ENCODE data around the gene BEGAIN. TPM values are rescaled to one million over a fixed set of nuclear protein-coding genes. Genes with fewer than 3 reads are reported as not detected.

Gene BEGAIN
- total and polyA plus RNA-seq, 2 of the 8 experiments (the other 6 are each of a cell fraction or from before 2014, with no cell fraction given) = 2.9 to 3.0 TPM

DNA sequence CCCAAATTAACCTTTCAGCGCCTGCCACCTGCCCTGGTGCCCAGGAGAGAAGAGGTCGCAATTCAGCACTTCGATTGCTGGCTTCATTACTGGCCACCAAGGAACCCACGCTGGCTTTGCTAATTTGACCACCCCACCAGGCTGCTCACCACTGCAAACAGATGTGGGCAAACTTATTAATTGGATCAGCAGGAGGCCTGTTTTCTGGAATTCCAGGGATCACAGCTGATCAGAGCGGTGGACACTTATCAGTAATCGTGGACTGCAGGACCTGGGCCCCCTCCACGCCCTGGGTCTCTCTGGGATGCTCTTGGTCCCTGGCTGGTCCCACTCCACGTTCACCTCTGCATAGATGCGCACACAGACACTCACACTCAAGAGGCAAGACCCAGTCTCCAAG, 27.8 kb downstream of the BEGAIN start (continued):
- TF ChIP-seq, protein P1, sequence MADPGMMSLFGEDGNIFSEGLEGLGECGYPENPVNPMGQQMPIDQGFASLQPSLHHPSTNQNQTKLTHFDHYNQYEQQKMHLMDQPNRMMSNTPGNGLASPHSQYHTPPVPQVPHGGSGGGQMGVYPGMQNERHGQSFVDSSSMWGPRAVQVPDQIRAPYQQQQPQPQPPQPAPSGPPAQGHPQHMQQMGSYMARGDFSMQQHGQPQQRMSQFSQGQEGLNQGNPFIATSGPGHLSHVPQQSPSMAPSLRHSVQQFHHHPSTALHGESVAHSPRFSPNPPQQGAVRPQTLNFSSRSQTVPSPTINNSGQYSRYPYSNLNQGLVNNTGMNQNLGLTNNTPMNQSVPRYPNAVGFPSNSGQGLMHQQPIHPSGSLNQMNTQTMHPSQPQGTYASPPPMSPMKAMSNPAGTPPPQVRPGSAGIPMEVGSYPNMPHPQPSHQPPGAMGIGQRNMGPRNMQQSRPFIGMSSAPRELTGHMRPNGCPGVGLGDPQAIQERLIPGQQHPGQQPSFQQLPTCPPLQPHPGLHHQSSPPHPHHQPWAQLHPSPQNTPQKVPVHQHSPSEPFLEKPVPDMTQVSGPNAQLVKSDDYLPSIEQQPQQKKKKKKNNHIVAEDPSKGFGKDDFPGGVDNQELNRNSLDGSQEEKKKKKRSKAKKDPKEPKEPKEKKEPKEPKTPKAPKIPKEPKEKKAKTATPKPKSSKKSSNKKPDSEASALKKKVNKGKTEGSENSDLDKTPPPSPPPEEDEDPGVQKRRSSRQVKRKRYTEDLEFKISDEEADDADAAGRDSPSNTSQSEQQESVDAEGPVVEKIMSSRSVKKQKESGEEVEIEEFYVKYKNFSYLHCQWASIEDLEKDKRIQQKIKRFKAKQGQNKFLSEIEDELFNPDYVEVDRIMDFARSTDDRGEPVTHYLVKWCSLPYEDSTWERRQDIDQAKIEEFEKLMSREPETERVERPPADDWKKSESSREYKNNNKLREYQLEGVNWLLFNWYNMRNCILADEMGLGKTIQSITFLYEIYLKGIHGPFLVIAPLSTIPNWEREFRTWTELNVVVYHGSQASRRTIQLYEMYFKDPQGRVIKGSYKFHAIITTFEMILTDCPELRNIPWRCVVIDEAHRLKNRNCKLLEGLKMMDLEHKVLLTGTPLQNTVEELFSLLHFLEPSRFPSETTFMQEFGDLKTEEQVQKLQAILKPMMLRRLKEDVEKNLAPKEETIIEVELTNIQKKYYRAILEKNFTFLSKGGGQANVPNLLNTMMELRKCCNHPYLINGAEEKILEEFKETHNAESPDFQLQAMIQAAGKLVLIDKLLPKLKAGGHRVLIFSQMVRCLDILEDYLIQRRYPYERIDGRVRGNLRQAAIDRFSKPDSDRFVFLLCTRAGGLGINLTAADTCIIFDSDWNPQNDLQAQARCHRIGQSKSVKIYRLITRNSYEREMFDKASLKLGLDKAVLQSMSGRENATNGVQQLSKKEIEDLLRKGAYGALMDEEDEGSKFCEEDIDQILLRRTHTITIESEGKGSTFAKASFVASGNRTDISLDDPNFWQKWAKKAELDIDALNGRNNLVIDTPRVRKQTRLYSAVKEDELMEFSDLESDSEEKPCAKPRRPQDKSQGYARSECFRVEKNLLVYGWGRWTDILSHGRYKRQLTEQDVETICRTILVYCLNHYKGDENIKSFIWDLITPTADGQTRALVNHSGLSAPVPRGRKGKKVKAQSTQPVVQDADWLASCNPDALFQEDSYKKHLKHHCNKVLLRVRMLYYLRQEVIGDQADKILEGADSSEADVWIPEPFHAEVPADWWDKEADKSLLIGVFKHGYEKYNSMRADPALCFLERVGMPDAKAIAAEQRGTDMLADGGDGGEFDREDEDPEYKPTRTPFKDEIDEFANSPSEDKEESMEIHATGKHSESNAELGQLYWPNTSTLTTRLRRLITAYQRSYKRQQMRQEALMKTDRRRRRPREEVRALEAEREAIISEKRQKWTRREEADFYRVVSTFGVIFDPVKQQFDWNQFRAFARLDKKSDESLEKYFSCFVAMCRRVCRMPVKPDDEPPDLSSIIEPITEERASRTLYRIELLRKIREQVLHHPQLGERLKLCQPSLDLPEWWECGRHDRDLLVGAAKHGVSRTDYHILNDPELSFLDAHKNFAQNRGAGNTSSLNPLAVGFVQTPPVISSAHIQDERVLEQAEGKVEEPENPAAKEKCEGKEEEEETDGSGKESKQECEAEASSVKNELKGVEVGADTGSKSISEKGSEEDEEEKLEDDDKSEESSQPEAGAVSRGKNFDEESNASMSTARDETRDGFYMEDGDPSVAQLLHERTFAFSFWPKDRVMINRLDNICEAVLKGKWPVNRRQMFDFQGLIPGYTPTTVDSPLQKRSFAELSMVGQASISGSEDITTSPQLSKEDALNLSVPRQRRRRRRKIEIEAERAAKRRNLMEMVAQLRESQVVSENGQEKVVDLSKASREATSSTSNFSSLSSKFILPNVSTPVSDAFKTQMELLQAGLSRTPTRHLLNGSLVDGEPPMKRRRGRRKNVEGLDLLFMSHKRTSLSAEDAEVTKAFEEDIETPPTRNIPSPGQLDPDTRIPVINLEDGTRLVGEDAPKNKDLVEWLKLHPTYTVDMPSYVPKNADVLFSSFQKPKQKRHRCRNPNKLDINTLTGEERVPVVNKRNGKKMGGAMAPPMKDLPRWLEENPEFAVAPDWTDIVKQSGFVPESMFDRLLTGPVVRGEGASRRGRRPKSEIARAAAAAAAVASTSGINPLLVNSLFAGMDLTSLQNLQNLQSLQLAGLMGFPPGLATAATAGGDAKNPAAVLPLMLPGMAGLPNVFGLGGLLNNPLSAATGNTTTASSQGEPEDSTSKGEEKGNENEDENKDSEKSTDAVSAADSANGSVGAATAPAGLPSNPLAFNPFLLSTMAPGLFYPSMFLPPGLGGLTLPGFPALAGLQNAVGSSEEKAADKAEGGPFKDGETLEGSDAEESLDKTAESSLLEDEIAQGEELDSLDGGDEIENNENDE (IDR thresholded peaks at IDR 0.05; ENCODE audit: insufficient replicate concordance, low read length) = no peak
- TF ChIP-seq, protein P2, sequence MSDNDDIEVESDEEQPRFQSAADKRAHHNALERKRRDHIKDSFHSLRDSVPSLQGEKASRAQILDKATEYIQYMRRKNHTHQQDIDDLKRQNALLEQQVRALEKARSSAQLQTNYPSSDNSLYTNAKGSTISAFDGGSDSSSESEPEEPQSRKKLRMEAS (IDR thresholded peaks at IDR 0.05) = no peak

Data from H1 (cell line).